C4-2B (cell line): ENCODE measurements around the gene MAN1A1.

ENCODE experiments used
- ZFX ChIP-seq: fragments of 450-650 bp; IDR thresholded peaks from 2 replicates; pipeline ENCODE4 v1.6.1; 2017
- TF ChIP-seq, protein P1 (sequence below): fragments of 450-650 bp; conservative IDR thresholded peaks from 2 replicates; pipeline ENCODE4 v1.5.1; 2017; ENCODE audit warnings: mild to moderate bottlenecking

DNA sequence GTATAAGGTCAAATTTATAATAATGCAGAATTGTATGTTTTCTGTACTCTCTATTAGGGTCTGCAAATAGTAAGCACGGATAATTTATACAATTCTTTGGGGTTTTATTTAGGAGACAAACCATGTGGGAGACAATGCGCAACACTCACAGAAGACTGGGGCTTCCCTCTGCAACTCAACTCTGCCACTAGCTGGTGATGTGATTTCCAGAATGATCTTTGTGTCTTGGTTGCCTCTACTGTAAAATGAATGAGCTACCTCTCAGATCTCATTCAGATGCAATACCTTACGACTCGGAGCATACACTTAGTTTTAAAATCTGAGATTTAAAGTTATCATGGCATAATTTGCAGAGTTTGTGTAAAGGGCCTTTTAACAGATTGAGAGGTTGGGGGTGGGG, 6.4 kb downstream of the MAN1A1 start:
- TF ChIP-seq, protein P1, sequence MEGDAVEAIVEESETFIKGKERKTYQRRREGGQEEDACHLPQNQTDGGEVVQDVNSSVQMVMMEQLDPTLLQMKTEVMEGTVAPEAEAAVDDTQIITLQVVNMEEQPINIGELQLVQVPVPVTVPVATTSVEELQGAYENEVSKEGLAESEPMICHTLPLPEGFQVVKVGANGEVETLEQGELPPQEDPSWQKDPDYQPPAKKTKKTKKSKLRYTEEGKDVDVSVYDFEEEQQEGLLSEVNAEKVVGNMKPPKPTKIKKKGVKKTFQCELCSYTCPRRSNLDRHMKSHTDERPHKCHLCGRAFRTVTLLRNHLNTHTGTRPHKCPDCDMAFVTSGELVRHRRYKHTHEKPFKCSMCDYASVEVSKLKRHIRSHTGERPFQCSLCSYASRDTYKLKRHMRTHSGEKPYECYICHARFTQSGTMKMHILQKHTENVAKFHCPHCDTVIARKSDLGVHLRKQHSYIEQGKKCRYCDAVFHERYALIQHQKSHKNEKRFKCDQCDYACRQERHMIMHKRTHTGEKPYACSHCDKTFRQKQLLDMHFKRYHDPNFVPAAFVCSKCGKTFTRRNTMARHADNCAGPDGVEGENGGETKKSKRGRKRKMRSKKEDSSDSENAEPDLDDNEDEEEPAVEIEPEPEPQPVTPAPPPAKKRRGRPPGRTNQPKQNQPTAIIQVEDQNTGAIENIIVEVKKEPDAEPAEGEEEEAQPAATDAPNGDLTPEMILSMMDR: no peak
- TF ChIP-seq ZFX: no peak
